Transverse colon (tissue), 3 donors: ENCODE results near the gene CAMSAP1.

Source experiments
- POLR2A ChIP-seq: fragments of 450-650 bp; IDR thresholded peaks from one replicate; pipeline ENCODE4 v1.6.1; 2016; ENCODE audit warnings: antibody characterized with exemption, mild to moderate bottlenecking, moderate library complexity
- TF ChIP-seq, protein P1 (sequence below), 5 experiments: fragments of 200-600 bp in 3 of 5; fragments of 450-650 bp in 2 of 5; sonication (generic) in 3 of 5; IDR thresholded peaks; 1 replicate in 2 of 5; 2 replicates in 3 of 5; pipeline ENCODE4 v1.5.1; 2016 to 2017; ENCODE audit warnings: antibody characterized with exemption in 5 of 5, inconsistent platforms in 3 of 5, mild to moderate bottlenecking in 2 of 5, moderate library complexity in 1 of 5

DNA sequence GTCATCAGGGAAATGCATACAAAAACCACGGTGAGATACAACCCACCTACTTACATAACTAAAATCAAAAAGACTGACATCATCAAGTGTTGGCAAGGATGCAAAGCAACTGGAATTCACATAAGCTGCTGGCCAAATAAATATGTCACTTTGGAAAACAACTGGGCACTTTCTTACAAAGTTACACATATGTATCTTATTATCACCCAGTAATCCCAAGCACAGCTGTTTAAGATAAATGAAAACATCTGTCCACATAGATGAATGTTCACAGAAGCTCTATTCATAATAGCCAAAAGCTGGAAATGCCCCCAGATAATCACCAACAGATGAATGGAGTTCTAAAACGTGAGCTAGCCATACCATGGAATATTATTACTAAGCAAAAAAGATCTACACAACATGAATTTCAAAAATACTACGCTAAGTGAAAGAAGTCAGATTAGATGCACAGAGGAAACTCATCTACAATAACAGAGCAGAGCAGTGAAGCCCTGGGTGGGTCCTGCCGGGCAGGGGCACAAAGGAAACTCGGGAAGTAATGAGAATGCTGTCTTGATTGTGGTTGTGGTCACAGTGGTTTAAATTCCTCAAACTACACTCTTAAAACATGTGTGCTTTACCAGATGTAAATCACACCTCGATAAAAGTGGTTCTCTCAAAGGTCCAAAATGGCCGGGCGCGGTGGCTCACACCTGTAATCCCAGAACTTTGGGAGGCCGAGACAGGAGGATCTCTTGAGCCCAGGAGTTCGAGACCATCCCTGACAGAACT lies 8.5 kb downstream of the CAMSAP1 start:
- TF ChIP-seq POLR2A: no peak
- TF ChIP-seq, protein P1, sequence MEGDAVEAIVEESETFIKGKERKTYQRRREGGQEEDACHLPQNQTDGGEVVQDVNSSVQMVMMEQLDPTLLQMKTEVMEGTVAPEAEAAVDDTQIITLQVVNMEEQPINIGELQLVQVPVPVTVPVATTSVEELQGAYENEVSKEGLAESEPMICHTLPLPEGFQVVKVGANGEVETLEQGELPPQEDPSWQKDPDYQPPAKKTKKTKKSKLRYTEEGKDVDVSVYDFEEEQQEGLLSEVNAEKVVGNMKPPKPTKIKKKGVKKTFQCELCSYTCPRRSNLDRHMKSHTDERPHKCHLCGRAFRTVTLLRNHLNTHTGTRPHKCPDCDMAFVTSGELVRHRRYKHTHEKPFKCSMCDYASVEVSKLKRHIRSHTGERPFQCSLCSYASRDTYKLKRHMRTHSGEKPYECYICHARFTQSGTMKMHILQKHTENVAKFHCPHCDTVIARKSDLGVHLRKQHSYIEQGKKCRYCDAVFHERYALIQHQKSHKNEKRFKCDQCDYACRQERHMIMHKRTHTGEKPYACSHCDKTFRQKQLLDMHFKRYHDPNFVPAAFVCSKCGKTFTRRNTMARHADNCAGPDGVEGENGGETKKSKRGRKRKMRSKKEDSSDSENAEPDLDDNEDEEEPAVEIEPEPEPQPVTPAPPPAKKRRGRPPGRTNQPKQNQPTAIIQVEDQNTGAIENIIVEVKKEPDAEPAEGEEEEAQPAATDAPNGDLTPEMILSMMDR (IDR thresholded peaks at IDR 0.05): no peak
